Adrenal gland (tissue), 5 donors: ENCODE data around the gene PLA1A.

Experiments used
- CTCF ChIP-seq, 6 experiments: fragments of 450-650 bp in 4 of 6; fragments of 200-600 bp in 2 of 6; sonication (generic) in 1 of 6; IDR thresholded peaks; 1 replicate in 5 of 6; 2 replicates in 1 of 6; pipeline versions ENCODE4 v1.5.1 to v1.8.0; 2016 to 2021; ENCODE audit warnings: antibody characterized with exemption in 6 of 6, mild to moderate bottlenecking in 2 of 6, moderate library complexity in 1 of 6
- POLR2A ChIP-seq, 2 donors: fragments of 450-650 bp; IDR thresholded peaks; one replicate each; pipeline ENCODE4 v1.6.1; 2017; ENCODE audit warnings: antibody characterized with exemption in 2 of 2, mild to moderate bottlenecking in 2 of 2, moderate library complexity in 1 of 2
- donor health status: DM: no; HTN: no; CAD: no.

- TF ChIP-seq CTCF (IDR thresholded peaks at IDR 0.05) (no peak), POLR2A (IDR thresholded peaks at IDR 0.05) (no peak)
These were observed 29.8 kb downstream of the PLA1A start for GRCh38 chr3:119627461-119627860.
